ENCODE measurements around the gene LYST.

Gene LYST

GRCh38 chr1:235883261-235883927 is 16.7 kb upstream of the LYST start:
- no CpG with 5 or more reads among the region's 12 CpGs for WGBS (ENCODE audit: extremely low coverage, insufficient coverage, insufficient read length)
- peak; percentile 20 to 30 for DNase-seq
- no peak overlapping the region for H2BK12ac ChIP-seq (ENCODE audit: low read length)
- H2AFZ ChIP-seq (ENCODE audit: insufficient read depth, low read length, poor library complexity): no peak overlapping the region
- H3K27me3 ChIP-seq (ENCODE audit: insufficient read depth, low read length): no peaks in the 10 kb centered on the region
- no peak overlapping the region for H3K4ac ChIP-seq (ENCODE audit: low read depth, low read length)
- no peak overlapping the region for H3K23ac ChIP-seq (ENCODE audit: low read length)
- no peaks in the 10 kb centered on the region for H3K4me1 ChIP-seq (ENCODE audit: control insufficient read depth in 1 of 2, insufficient read depth in 2 of 2, low read length in 2 of 2)
- no peak overlapping the region for H3K4me2 ChIP-seq (ENCODE audit: low read length)
- H3K79me1 ChIP-seq (ENCODE audit: low read length): no peaks in the 10 kb centered on the region
- no peak overlapping the region for H4K91ac ChIP-seq (ENCODE audit: low read depth, low read length)
- no peak overlapping the region for H3K4me3 ChIP-seq (ENCODE audit: low read depth, low read length)
- no peak overlapping the region for H3K9ac ChIP-seq (ENCODE audit: low read length)
- H2AK5ac ChIP-seq (ENCODE audit: low read length): no peak overlapping the region
- no peak overlapping the region for H2BK5ac ChIP-seq (ENCODE audit: low read depth, low read length, poor library complexity)
- no peak overlapping the region for H4K12ac ChIP-seq (ENCODE audit: low read depth, low read length)
- H3K18ac ChIP-seq (ENCODE audit: low read length): no peak overlapping the region
- H3K79me2 ChIP-seq (ENCODE audit: control insufficient read depth, insufficient read depth, low read length, poor library complexity): no peaks in the 10 kb centered on the region
- H3K36me3 ChIP-seq (ENCODE audit: control insufficient read depth in 1 of 2, insufficient read depth in 2 of 2, low read length in 2 of 2): no peaks in the 10 kb centered on the region
- H3K14ac ChIP-seq (ENCODE audit: low read length): no peak overlapping the region
- no peak overlapping the region for H3K27ac ChIP-seq (ENCODE audit: low read depth, low read length)
- no peak overlapping the region for H2BK120ac ChIP-seq (ENCODE audit: insufficient read depth, low read length, poor library complexity)
- H4K8ac ChIP-seq (ENCODE audit: low read depth, low read length): no peak overlapping the region
- H3K9me3 ChIP-seq (ENCODE audit: insufficient read depth, low read depth, low read length): no peaks in the 10 kb centered on the region

DNA sequence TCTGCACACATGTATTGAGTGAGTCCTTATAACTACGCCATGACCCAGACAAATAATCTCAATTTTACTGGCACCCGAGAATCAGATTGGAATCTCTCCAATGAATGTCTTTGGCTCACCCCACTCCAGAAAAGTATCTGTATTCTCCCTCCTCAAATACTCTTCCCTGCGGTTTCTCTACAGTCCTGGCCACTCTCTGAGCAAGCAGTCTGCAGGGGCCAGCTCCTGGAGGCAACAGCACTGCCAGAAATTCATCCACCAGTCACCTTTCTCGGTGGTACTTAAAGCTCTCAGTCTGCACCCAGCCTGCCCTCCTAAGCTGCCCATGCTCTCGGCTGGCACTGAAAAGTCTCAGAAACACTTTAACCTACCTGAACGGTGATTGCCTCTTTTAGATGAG is 16.1 kb upstream of the LYST start:
- Histone ChIP-seq H3K14ac (ENCODE audit: low read length) (no peak overlapping the region), H3K4me1 (ENCODE audit: control insufficient read depth in 1 of 2, insufficient read depth in 2 of 2, low read length in 2 of 2) (no peaks in the 10 kb centered on the region), H3K27ac (ENCODE audit: low read depth, low read length) (no peak overlapping the region), H2BK12ac (ENCODE audit: low read length) (no peak overlapping the region), H4K12ac (ENCODE audit: low read depth, low read length) (no peak overlapping the region), H3K4me2 (ENCODE audit: low read length) (no peak overlapping the region), H3K4me3 (ENCODE audit: low read depth, low read length) (no peak overlapping the region), H2AFZ (ENCODE audit: insufficient read depth, low read length, poor library complexity) (no peak overlapping the region), H3K9me3 (ENCODE audit: insufficient read depth, low read depth, low read length) (no peaks in the 10 kb centered on the region), H3K9ac (ENCODE audit: low read length) (no peak overlapping the region), H3K23ac (ENCODE audit: low read length) (no peak overlapping the region), H2BK5ac (ENCODE audit: low read depth, low read length, poor library complexity) (no peak overlapping the region), H2BK120ac (ENCODE audit: insufficient read depth, low read length, poor library complexity) (no peak overlapping the region), H3K27me3 (ENCODE audit: insufficient read depth, low read length) (no peaks in the 10 kb centered on the region), H3K36me3 (ENCODE audit: control insufficient read depth in 1 of 2, insufficient read depth in 2 of 2, low read length in 2 of 2) (no peaks in the 10 kb centered on the region), H3K79me2 (ENCODE audit: control insufficient read depth, insufficient read depth, low read length, poor library complexity) (no peaks in the 10 kb centered on the region), H2AK5ac (ENCODE audit: low read length) (no peak overlapping the region), H4K91ac (ENCODE audit: low read depth, low read length) (no peak overlapping the region), H4K8ac (ENCODE audit: low read depth, low read length) (no peak overlapping the region), H3K18ac (ENCODE audit: low read length) (no peak overlapping the region), H3K4ac (ENCODE audit: low read depth, low read length) (no peak overlapping the region), H3K79me1 (ENCODE audit: low read length) (no peaks in the 10 kb centered on the region)
- WGBS (ENCODE audit: extremely low coverage, insufficient coverage, insufficient read length): no CpG with 5 or more reads among the region's 6 CpGs
- DNase-seq: no peak

DNA sequence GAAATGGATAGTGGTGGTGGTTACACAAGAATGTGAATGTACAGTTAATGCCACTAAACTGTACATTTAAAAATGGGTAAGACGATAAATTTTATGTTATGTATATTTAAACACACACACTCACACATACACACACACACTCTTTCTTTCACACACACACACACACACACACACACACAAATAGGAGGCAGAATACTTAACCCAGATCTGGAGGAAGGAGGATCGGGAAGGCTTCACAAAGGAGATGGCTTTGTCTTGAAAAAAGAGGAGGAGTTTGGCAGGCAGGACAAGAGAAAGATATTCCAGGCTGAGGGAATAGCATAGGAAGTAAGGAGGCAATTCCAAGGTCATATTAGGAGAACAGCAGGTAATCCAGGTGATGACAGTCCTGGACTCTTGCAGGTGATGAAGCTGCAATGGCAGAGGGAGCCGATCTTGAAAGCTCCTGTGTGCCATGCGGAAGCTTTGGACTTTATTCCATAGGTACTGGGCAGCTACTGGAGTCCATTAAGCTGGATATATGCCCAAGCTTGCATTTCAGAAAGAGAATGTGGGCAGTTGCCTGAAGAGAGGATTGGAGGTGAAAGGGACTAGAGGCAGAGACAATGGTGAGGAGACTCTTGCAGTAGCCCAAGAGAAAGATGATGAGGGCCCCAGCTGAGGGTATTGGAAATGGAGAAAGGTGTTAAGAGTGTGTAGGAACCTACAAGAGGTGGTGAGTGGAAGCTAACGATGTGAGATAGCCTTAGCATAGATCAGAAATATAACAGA is 15.4 kb upstream of the LYST start:
- Histone ChIP-seq H3K36me3 (ENCODE audit: control insufficient read depth in 1 of 2, insufficient read depth in 2 of 2, low read length in 2 of 2) (no peaks in the 10 kb centered on the region), H3K4me3 (ENCODE audit: low read depth, low read length) (no peak overlapping the region), H3K9me3 (ENCODE audit: insufficient read depth, low read depth, low read length) (no peaks in the 10 kb centered on the region), H3K4me2 (ENCODE audit: low read length) (no peak overlapping the region), H3K23ac (ENCODE audit: low read length) (no peak overlapping the region), H2BK5ac (ENCODE audit: low read depth, low read length, poor library complexity) (no peak overlapping the region), H3K18ac (ENCODE audit: low read length) (no peak overlapping the region), H3K4me1 (ENCODE audit: control insufficient read depth in 1 of 2, insufficient read depth in 2 of 2, low read length in 2 of 2) (no peaks in the 10 kb centered on the region), H4K12ac (ENCODE audit: low read depth, low read length) (no peak overlapping the region), H3K14ac (ENCODE audit: low read length) (no peak overlapping the region), H2AK5ac (ENCODE audit: low read length) (no peak overlapping the region), H4K8ac (ENCODE audit: low read depth, low read length) (no peak overlapping the region), H3K9ac (ENCODE audit: low read length) (no peak overlapping the region), H3K4ac (ENCODE audit: low read depth, low read length) (no peak overlapping the region), H3K79me2 (ENCODE audit: control insufficient read depth, insufficient read depth, low read length, poor library complexity) (no peaks in the 10 kb centered on the region), H2BK120ac (ENCODE audit: insufficient read depth, low read length, poor library complexity) (no peak overlapping the region), H3K27me3 (ENCODE audit: insufficient read depth, low read length) (no peaks in the 10 kb centered on the region), H4K91ac (ENCODE audit: low read depth, low read length) (no peak overlapping the region), H2BK12ac (ENCODE audit: low read length) (no peak overlapping the region), H3K79me1 (ENCODE audit: low read length) (no peaks in the 10 kb centered on the region), H3K27ac (ENCODE audit: low read depth, low read length) (no peak overlapping the region), H2AFZ (ENCODE audit: insufficient read depth, low read length, poor library complexity) (no peak overlapping the region)
- DNase-seq: no peak
- no CpG with 5 or more reads among the region's 5 CpGs for WGBS (ENCODE audit: extremely low coverage, insufficient coverage, insufficient read length)

- no CpG with 5 or more reads among the region's 6 CpGs for WGBS (ENCODE audit: extremely low coverage, insufficient coverage, insufficient read length)
- Histone ChIP-seq H3K18ac (ENCODE audit: low read length) (no peak overlapping the region), H3K9me3 (ENCODE audit: insufficient read depth, low read depth, low read length) (no peaks in the 10 kb centered on the region), H3K4ac (ENCODE audit: low read depth, low read length) (no peak overlapping the region), H2BK12ac (ENCODE audit: low read length) (no peak overlapping the region), H3K14ac (ENCODE audit: low read length) (no peak overlapping the region), H3K4me3 (ENCODE audit: low read depth, low read length) (no peak overlapping the region), H2AFZ (ENCODE audit: insufficient read depth, low read length, poor library complexity) (peak overlapping the region; percentile 23), H3K23ac (ENCODE audit: low read length) (no peak overlapping the region), H3K27me3 (ENCODE audit: insufficient read depth, low read length) (no peaks in the 10 kb centered on the region), H3K79me2 (ENCODE audit: control insufficient read depth, insufficient read depth, low read length, poor library complexity) (no peaks in the 10 kb centered on the region), H3K9ac (ENCODE audit: low read length) (no peak overlapping the region), H3K79me1 (ENCODE audit: low read length) (no peaks in the 10 kb centered on the region), H2BK120ac (ENCODE audit: insufficient read depth, low read length, poor library complexity) (no peak overlapping the region), H4K91ac (ENCODE audit: low read depth, low read length) (no peak overlapping the region), H4K8ac (ENCODE audit: low read depth, low read length) (no peak overlapping the region), H3K27ac (ENCODE audit: low read depth, low read length) (no peak overlapping the region), H3K4me1 (ENCODE audit: control insufficient read depth in 1 of 2, insufficient read depth in 2 of 2, low read length in 2 of 2) (no peaks in the 10 kb centered on the region), H4K12ac (ENCODE audit: low read depth, low read length) (no peak overlapping the region), H2BK5ac (ENCODE audit: low read depth, low read length, poor library complexity) (no peak overlapping the region), H3K36me3 (ENCODE audit: control insufficient read depth in 1 of 2, insufficient read depth in 2 of 2, low read length in 2 of 2) (no peaks in the 10 kb centered on the region), H2AK5ac (ENCODE audit: low read length) (no peak overlapping the region), H3K4me2 (ENCODE audit: low read length) (no peak overlapping the region)
- no peak for DNase-seq
Measured at GRCh38 chr1:235878082-235878811, 11.5 kb upstream of the LYST start.

Data from trophoblast cell (in vitro differentiated cells and primary cell).